A673 (cell line): ENCODE data around the gene PHF19. TPM values are rescaled to one million over a fixed set of nuclear protein-coding genes. Genes with fewer than 3 reads are reported as not detected.

ENCODE experiments used
- BruUV-seq: library from RNA; stranded (reverse); fragments of 400-500 nt; replicated peaks from 2 replicates; lab custom pipeline; 2021; lab: Mats Ljungman, UMichigan
- CTCF ChIA-PET: fragments of 300-600 bp; sonication (Branson Sonifier 250); formaldehyde crosslinking; loops from one replicate; lab custom pipeline; 2022; ENCODE audit warnings: antibody characterized with exemption; lab: Charles Lee
- POLR2A ChIA-PET: fragments of 300-600 bp; sonication (Branson Sonifier 250); formaldehyde crosslinking; loops from one replicate; lab custom pipeline; 2022; ENCODE audit warnings: antibody characterized with exemption; ENCODE audit not compliant: low non-redundant PET; lab: Charles Lee
- DNase-seq: peaks from one replicate; pipeline ENCODE4 v3.0.0-alpha.2; 2015; ENCODE audit warnings: low spot score
- H3K27ac ChIP-seq: fragments of 200-600 bp; sonication (generic); 2 replicates; pipeline ENCODE4 v1.5.1; 2016; ENCODE audit warnings: mixed run types, low read depth, mild to moderate bottlenecking, mixed read lengths, antibody characterized with exemption, low read length; ENCODE audit not compliant: poor library complexity, severe bottlenecking
- H3K27me3 ChIP-seq: fragments of 200-600 bp; sonication (generic); replicated peaks from 2 replicates; pipeline ENCODE4 v1.6.1; 2017; ENCODE audit warnings: mixed run types, low read depth, mild to moderate bottlenecking, mixed read lengths, antibody characterized with exemption, low read length; ENCODE audit not compliant: insufficient read depth, poor library complexity
- H3K36me3 ChIP-seq: fragments of 200-600 bp; sonication (generic); 2 replicates; pipeline ENCODE4 v1.6.1; 2016; ENCODE audit warnings: mixed run types, mild to moderate bottlenecking, mixed read lengths, antibody characterized with exemption, low read length; ENCODE audit not compliant: insufficient read depth, poor library complexity, severe bottlenecking
- H3K4me1 ChIP-seq: fragments of 200-600 bp; sonication (generic); 2 replicates; pipeline ENCODE4 v1.6.1; 2017; ENCODE audit warnings: mixed run types, mild to moderate bottlenecking, mixed read lengths, antibody characterized with exemption, low read length; ENCODE audit not compliant: insufficient read depth, poor library complexity, severe bottlenecking
- H3K4me3 ChIP-seq: fragments of 200-600 bp; sonication (generic); 2 replicates; pipeline ENCODE4 v1.5.1; 2016; ENCODE audit warnings: low read depth, mixed run types, mild to moderate bottlenecking, mixed read lengths, low read length; ENCODE audit not compliant: poor library complexity, severe bottlenecking
- H3K9me3 ChIP-seq: fragments of 200-600 bp; sonication (generic); 2 replicates; pipeline ENCODE4 v1.6.1; 2016; ENCODE audit warnings: mixed run types, low read depth, mild to moderate bottlenecking, mixed read lengths, antibody characterized with exemption, low read length; ENCODE audit not compliant: poor library complexity, severe bottlenecking
- CTCF ChIP-seq: fragments of 300-800, 200-600 bp; sonication (generic); conservative IDR thresholded peaks from 2 replicates; pipeline ENCODE4 v1.5.1; 2017; ENCODE audit warnings: low read depth, mild to moderate bottlenecking, antibody characterized with exemption, low read length, moderate library complexity, mixed read lengths
- EZH2 ChIP-seq: fragments of 200-600 bp; sonication (generic); IDR thresholded peaks from 2 replicates; pipeline ENCODE4 v1.6.1; 2017; ENCODE audit warnings: borderline replicate concordance, low read depth, mild to moderate bottlenecking, mixed read lengths, antibody characterized with exemption, low read length; ENCODE audit not compliant: poor library complexity, severe bottlenecking
- intact Hi-C: fragments of 100-400 bp; cut with micrococcal nuclease; formaldehyde crosslinking; loops from one replicate; pipeline ENCODE4 v1.10.0; 2022; ENCODE audit not compliant: unreplicated experiment
- total RNA-seq: library from RNA; stranded (reverse); gene quantifications from 2 replicates; pipeline ENCODE4 v1.2.3, GENCODE V29; 2021

The PHF19 gene
- total RNA-seq, 1 experiment from 2014 or later: 75.7 TPM

DNA sequence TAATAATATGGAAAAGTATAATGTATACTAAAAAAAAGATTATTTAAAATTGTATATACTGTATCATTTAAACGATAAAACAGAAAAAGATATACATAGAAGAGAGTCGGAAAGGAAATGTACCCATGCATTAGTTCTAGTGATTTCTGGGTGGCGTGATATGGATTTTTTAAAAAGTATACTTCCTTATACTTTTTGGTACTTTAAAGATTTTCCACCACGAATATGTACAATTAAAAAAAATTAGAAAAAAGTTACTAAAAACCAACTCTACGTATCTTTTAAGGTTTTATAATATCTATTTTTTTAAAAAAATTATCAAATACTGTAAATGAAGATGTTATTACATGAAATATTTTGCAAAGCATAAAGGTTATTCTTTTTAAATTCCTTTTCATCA is 12.3 kb downstream of the PHF19 start:
- Histone ChIP-seq H3K36me3 (peaks cover 23% of the 10 kb centered on the region), H3K4me1 (peaks cover 12% of the 10 kb centered on the region), H3K27me3 (no peaks in the 10 kb centered on the region), H3K4me3 (no peak overlapping the region), H3K27ac (no peak overlapping the region), H3K9me3 (no peaks in the 10 kb centered on the region)
- POLR2A ChIA-PET: no interaction called here
- BruUV-seq: no TSS peak
- no peak for TF ChIP-seq CTCF
- TF ChIP-seq EZH2: no peak
- intact Hi-C loops: no loop called here
- no peak for DNase-seq
- CTCF ChIA-PET: no interaction called here

DNA sequence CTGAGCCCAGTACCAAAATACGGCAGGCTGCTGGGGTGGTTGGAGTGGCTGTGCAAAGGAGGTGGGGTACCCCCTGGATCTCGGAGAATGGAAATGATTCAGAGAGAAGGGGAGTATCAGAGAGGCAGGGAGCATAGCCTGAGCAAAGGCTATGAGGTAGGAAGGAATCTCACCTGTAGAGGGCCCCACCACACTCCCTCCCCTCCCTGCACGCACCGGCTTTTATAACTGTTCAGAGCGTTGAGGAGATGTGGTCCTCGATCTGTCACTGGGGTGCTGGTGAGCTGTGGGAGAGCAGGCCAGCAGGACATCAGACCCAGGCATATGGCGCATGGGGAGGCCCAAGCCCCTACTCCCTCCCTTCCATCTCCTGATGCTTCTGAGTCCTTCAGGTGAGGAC is 13.2 kb downstream of the PHF19 start:
- Histone ChIP-seq H3K4me3 (no peak overlapping the region), H3K9me3 (no peaks in the 10 kb centered on the region), H3K27me3 (no peaks in the 10 kb centered on the region), H3K27ac (no peak overlapping the region), H3K36me3 (peaks cover 24% of the 10 kb centered on the region), H3K4me1 (peaks cover 5% of the 10 kb centered on the region)
- no peak for DNase-seq
- intact Hi-C loops: no loop called here
- ChIA-PET POLR2A (no interaction called here), CTCF (no interaction called here)
- no peak for TF ChIP-seq CTCF
- TF ChIP-seq EZH2: no peak
- no TSS peak for BruUV-seq

DNA sequence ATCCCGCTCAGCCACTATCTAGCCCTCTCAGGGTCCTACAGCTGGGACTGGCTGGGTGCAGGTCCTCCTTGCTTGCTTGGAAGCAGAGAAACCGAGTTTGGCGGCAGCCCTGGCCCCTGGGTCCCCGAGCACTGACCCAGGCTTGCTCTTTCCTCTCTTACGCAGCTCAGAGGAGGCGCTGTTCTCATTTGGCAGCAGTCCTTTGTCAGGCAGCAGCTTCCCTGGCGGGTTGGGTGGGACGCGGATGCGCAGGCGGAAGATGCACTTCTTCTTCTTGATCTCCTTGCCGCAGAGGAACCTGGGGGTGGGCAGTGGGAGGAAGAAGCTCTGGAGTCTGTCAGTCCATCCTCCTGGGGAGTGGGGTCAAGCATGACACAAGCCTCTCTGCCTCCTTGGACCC is 14.5 kb downstream of the PHF19 start:
- no peak overlapping the region for H3K4me3 ChIP-seq
- no peaks in the 10 kb centered on the region for H3K27me3 ChIP-seq
- no peaks in the 10 kb centered on the region for H3K9me3 ChIP-seq
- POLR2A ChIA-PET: no interaction called here
- CTCF ChIA-PET: no interaction called here
- no peak overlapping the region for H3K27ac ChIP-seq
- TF ChIP-seq CTCF (no peak), EZH2 (no peak)
- peaks cover 29% of the 10 kb centered on the region for H3K36me3 ChIP-seq
- intact Hi-C loops: no loop called here
- BruUV-seq: no TSS peak
- H3K4me1 ChIP-seq: no peaks in the 10 kb centered on the region
- no peak for DNase-seq
